ENCODE data around the gene PEF1. TPM values are rescaled to one million over a fixed set of nuclear protein-coding genes. Genes with fewer than 3 reads are reported as not detected.

The PEF1 gene
- total RNA-seq, 2 experiments from 2014 or later = 55.2 to 58.0 TPM

- no peak for ATAC-seq
- H3K27me3 Mint-ChIP-seq (ENCODE audit: low read depth) = no peaks in the 10 kb centered on the region
- H3K27ac Mint-ChIP-seq = no peak overlapping the region
- no peak overlapping the region for H3K4me3 Mint-ChIP-seq
- ChIA-PET POLR2A (no interaction called here), CTCF (interaction anchor here (1.0 kb wide), 1 partner anchor 33 kb away, joined by 3 read pairs; no protein-coding TSS in a partner anchor)
- H3K9me3 Mint-ChIP-seq (ENCODE audit: insufficient read depth) = no peaks in the 10 kb centered on the region
- peaks cover 2% of the 10 kb centered on the region for H3K4me1 Mint-ChIP-seq (ENCODE audit: low read depth)
- no peak for DNase-seq
- no peaks in the 10 kb centered on the region for H3K36me3 Mint-ChIP-seq (ENCODE audit: low read depth)
These were observed 7.1 kb upstream of the PEF1 start for GRCh38 chr1:31651766-31652165.

- no peak for ATAC-seq
- POLR2A ChIA-PET = interaction anchor here (0.8 kb wide), 1 partner anchor 81 kb away, joined by 3 read pairs; no protein-coding TSS in a partner anchor
- Mint-ChIP-seq H3K36me3 (ENCODE audit: low read depth) (no peaks in the 10 kb centered on the region), H3K9me3 (ENCODE audit: insufficient read depth) (no peaks in the 10 kb centered on the region), H3K4me3 (no peak overlapping the region), H3K27me3 (ENCODE audit: low read depth) (no peaks in the 10 kb centered on the region), H3K4me1 (ENCODE audit: low read depth) (peaks cover 7% of the 10 kb centered on the region), H3K27ac (no peak overlapping the region)
- CTCF ChIA-PET = interaction anchor here (1.0 kb wide), 1 partner anchor 33 kb away, joined by 3 read pairs; no protein-coding TSS in a partner anchor
- no peak for DNase-seq
These were observed 6.4 kb upstream of the PEF1 start for GRCh38 chr1:31651089-31651420.

DNA sequence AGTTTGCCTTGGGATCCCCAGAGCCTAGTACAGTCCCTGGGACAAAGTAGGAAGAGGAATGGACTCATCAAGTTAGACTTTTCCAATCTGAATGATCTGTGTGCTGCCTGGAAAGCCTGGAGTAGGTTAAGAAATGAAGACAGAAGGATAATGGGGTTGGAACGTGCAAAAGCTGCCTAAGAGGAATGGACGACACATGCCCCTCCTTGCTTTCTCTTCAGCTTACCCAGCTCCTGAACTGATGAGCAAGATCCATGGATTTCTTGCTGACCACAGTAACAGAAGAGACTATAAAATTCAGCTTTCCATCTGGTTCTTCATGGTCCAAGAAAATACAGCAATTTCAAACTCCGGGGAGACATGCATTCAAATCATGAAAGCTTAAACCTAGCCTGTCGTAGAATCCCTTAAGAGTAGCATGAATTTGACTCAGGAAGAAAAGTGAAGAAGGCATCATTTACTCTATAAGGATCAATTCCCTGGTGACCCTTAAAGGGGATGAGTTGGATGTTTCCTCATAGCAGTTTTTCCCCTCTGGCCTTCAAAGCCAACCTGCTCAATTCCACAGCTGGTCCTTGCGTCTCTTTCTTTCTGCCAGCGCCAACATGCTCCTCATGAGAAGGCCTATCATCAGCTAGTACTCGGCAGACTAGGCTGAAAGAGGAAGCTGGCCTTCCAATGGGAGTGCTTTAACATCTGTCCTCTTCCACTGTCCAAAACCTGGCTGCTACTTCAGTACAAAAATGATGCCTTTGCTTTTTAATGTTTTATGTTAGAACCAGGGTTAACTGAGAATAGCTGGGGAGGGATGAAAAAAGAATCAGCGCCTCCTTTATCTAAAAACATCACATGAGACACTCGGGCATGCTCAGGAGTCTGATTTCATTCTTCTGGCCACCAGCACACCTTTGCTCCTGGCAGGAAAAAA lies 5.7 kb upstream of the PEF1 start:
- H3K27ac Mint-ChIP-seq = no peak overlapping the region
- H3K9me3 Mint-ChIP-seq (ENCODE audit: insufficient read depth) = no peaks in the 10 kb centered on the region

GRCh38 chr1:31648641-31649357 lies 4.1 kb upstream of the PEF1 start:
- CTCF ChIA-PET = interaction anchor here (1.4 kb wide), 1 partner anchor 85 kb away, joined by 3 read pairs; no protein-coding TSS in a partner anchor
- ATAC-seq = no peak

More for the DNA sequence above, 5.7 kb upstream of the PEF1 start:
- ATAC-seq (no peak), DNase-seq (no peak)
- ChIA-PET POLR2A (interaction anchor here (0.8 kb wide), 1 partner anchor 82 kb away, joined by 3 read pairs; no protein-coding TSS in a partner anchor), CTCF (interaction anchor here (1.0 kb wide), 1 partner anchor 32 kb away, joined by 3 read pairs; no protein-coding TSS in a partner anchor)
- Mint-ChIP-seq H3K27me3 (ENCODE audit: low read depth) (no peaks in the 10 kb centered on the region), H3K4me3 (no peak overlapping the region), H3K4me1 (ENCODE audit: low read depth) (peaks cover 14% of the 10 kb centered on the region), H3K36me3 (ENCODE audit: low read depth) (no peaks in the 10 kb centered on the region)

DNA sequence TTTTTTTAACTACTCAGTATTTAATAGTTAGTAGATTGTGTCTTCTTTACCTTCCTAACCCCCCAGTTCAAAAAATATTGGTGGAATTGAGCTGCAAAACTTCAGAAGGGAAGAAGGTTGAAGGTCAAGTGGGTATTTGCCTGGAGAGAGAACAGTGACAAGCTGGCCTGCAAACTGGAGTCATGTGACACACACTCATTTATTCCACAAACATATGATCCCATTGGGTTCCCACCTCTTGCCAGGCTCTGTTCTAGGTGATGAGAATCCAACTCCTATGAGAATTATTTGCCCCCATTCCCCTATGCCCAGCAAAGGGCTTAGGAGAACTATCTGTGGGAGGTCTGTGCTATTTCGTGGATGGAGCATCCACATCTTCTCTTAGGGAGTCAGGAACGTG lies 3.5 kb upstream of the PEF1 start:
- CTCF ChIA-PET = interaction anchor here (0.7 to 1.4 kb wide), 2 partner anchors 30 to 85 kb away, joined by 3 read pairs; no protein-coding TSS in a partner anchor
- H3K36me3 Mint-ChIP-seq (ENCODE audit: low read depth) = no peaks in the 10 kb centered on the region
- ATAC-seq (no peak), DNase-seq (no peak)
- POLR2A ChIA-PET = interaction anchor here (0.6 kb wide), 1 partner anchor 62 kb away, joined by 4 read pairs; no protein-coding TSS in a partner anchor
- no peak overlapping the region for H3K27ac Mint-ChIP-seq
- H3K4me1 Mint-ChIP-seq (ENCODE audit: low read depth) = peaks cover 26% of the 10 kb centered on the region
- no peaks in the 10 kb centered on the region for H3K27me3 Mint-ChIP-seq (ENCODE audit: low read depth)
- no peak overlapping the region for H3K4me3 Mint-ChIP-seq
- H3K9me3 Mint-ChIP-seq (ENCODE audit: insufficient read depth) = no peaks in the 10 kb centered on the region

More at GRCh38 chr1:31648641-31649357, 4.1 kb upstream of the PEF1 start:
- Mint-ChIP-seq H3K27me3 (ENCODE audit: low read depth) (no peaks in the 10 kb centered on the region), H3K27ac (no peak overlapping the region), H3K9me3 (ENCODE audit: insufficient read depth) (no peaks in the 10 kb centered on the region), H3K4me3 (no peak overlapping the region), H3K36me3 (ENCODE audit: low read depth) (no peaks in the 10 kb centered on the region), H3K4me1 (ENCODE audit: low read depth) (peaks cover 21% of the 10 kb centered on the region)
- POLR2A ChIA-PET = interaction anchor here (0.6 kb wide), 1 partner anchor 62 kb away, joined by 4 read pairs; no protein-coding TSS in a partner anchor
- no peak for DNase-seq

- H3K27me3 Mint-ChIP-seq (ENCODE audit: low read depth) = no peaks in the 10 kb centered on the region
- DNase-seq (no peak), ATAC-seq (no peak)
- CTCF ChIA-PET = interaction anchor here (1.4 to 2.1 kb wide), 2 partner anchors 84 to 142 kb away, joined by 3 to 7 read pairs; no protein-coding TSS in a partner anchor
- no peaks in the 10 kb centered on the region for H3K36me3 Mint-ChIP-seq (ENCODE audit: low read depth)
- POLR2A ChIA-PET = no interaction called here
- no peak overlapping the region for H3K27ac Mint-ChIP-seq
- no peak overlapping the region for H3K4me3 Mint-ChIP-seq
- H3K9me3 Mint-ChIP-seq (ENCODE audit: insufficient read depth) = no peaks in the 10 kb centered on the region
- peaks cover 26% of the 10 kb centered on the region for H3K4me1 Mint-ChIP-seq (ENCODE audit: low read depth)
These were observed 2.4 kb upstream of the PEF1 start for GRCh38 chr1:31647106-31647505.

- H3K27ac Mint-ChIP-seq = peak overlapping the region; percentile 100
- no peaks in the 10 kb centered on the region for H3K36me3 Mint-ChIP-seq (ENCODE audit: low read depth)
- H3K4me1 Mint-ChIP-seq (ENCODE audit: low read depth) = peaks cover 26% of the 10 kb centered on the region
- H3K9me3 Mint-ChIP-seq (ENCODE audit: insufficient read depth) = no peaks in the 10 kb centered on the region
- CTCF ChIA-PET = interaction anchor here (0.8 to 2.1 kb wide), 2 partner anchors 9 to 143 kb away, joined by 4 to 7 read pairs; no protein-coding TSS in a partner anchor
- DNase-seq (no peak), ATAC-seq (no peak)
- POLR2A ChIA-PET = no interaction called here
- no peaks in the 10 kb centered on the region for H3K27me3 Mint-ChIP-seq (ENCODE audit: low read depth)
- H3K4me3 Mint-ChIP-seq = peak overlapping the region; percentile 91
These were observed 1.7 kb upstream of the PEF1 start for GRCh38 chr1:31646259-31646960.

DNA sequence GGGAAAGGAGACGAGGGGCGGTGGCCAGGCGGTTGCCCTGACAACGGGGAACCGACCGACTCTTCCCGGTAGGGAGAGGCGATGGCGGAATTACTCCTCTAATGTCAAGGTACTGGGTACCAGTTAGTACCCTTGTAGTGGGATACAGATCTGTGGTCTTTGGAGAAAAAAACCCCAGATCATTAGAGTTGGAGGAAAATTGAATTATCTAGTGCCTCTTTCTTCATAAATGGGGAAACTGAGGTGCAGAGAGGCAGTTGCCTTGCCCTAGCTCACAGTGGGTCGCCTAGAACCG lies 545 bp upstream of the PEF1 start:
- peak overlapping the region; percentile 91 for H3K4me3 Mint-ChIP-seq
- ChIA-PET POLR2A (interaction anchor here (0.5 to 1.9 kb wide), 13 partner anchors 10 to 368 kb away, joined by 3 to 10 read pairs (median 3); partner anchors contain the start of genes PTP4A2, SNRNP40 and ZCCHC17), CTCF (interaction anchor here (0.9 to 3.4 kb wide), 7 partner anchors 12 to 144 kb away, joined by 3 to 20 read pairs (median 5); no protein-coding TSS in a partner anchor)
- H3K27ac Mint-ChIP-seq = peak overlapping the region; percentile 100
- ATAC-seq = no peak
- H3K4me1 Mint-ChIP-seq (ENCODE audit: low read depth) = peaks cover 26% of the 10 kb centered on the region
- H3K9me3 Mint-ChIP-seq (ENCODE audit: insufficient read depth) = no peaks in the 10 kb centered on the region
- no peak for DNase-seq
- no peaks in the 10 kb centered on the region for H3K36me3 Mint-ChIP-seq (ENCODE audit: low read depth)
- H3K27me3 Mint-ChIP-seq (ENCODE audit: low read depth) = no peaks in the 10 kb centered on the region

DNA sequence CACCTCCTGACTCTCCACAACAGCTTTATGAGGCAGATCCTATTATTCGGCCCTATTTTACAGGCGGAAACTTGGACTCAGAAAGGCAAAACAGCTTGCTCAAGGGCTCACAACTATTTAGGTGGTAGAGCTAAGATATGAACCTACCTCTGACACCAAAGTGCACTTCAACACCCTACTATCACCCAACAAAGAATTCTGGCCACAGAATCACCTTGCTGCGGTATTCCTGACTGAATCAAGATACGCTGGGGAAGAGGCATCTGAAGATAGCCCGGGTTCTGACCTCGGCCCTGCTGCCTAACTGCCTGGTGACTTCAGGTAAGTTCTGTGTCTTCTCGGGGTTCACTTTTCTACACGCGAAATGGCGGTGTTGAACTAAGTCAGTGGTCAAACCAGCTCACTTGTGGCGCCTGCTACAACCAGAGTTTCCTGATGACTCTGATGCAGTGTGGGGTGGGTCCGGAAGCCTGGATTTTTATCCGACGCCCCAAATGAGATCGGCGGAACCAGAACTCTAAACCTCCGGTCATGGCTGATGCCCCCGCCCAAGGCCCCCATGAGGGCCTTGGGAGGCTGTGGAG lies 608 bp downstream of the PEF1 start:
- ATAC-seq (no peak), DNase-seq (no peak)
- Mint-ChIP-seq H3K4me1 (ENCODE audit: low read depth) (peaks cover 26% of the 10 kb centered on the region), H3K4me3 (peak overlapping the region; percentile 91), H3K36me3 (ENCODE audit: low read depth) (no peaks in the 10 kb centered on the region), H3K9me3 (ENCODE audit: insufficient read depth) (no peaks in the 10 kb centered on the region), H3K27me3 (ENCODE audit: low read depth) (no peaks in the 10 kb centered on the region), H3K27ac (peak overlapping the region; percentile 100)
- ChIA-PET POLR2A (interaction anchor here (0.6 to 1.9 kb wide), 7 partner anchors 9 to 246 kb away, joined by 3 to 10 read pairs (median 4); no protein-coding TSS in a partner anchor), CTCF (interaction anchor here (0.7 to 3.4 kb wide), 9 partner anchors 11 to 391 kb away, joined by 3 to 20 read pairs (median 4); no protein-coding TSS in a partner anchor)

DNA sequence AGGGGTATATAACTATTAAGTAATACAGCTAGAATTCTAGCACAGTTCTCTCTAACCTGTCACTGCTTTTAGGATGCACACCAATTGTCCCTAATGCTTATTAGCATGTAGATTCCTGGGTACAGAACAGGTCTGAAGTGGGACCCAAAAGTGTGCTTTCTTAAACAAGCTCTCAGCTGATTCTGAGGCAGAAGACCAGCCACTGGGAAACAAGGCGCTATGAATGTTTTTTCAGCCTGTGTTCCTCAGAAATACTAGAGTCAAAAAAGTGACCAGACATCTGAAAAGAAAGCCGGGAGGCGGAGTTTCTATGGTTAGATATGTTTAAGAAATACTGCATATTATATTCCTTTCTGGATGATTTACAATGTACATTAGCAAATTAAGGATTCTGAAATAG lies 1.8 kb downstream of the PEF1 start:
- CTCF ChIA-PET = interaction anchor here (0.7 to 3.4 kb wide), 3 partner anchors 10 to 174 kb away, joined by 3 to 20 read pairs (median 5); no protein-coding TSS in a partner anchor
- Mint-ChIP-seq H3K27me3 (ENCODE audit: low read depth) (no peaks in the 10 kb centered on the region), H3K27ac (no peak overlapping the region), H3K4me3 (no peak overlapping the region), H3K9me3 (ENCODE audit: insufficient read depth) (no peaks in the 10 kb centered on the region), H3K36me3 (ENCODE audit: low read depth) (no peaks in the 10 kb centered on the region), H3K4me1 (ENCODE audit: low read depth) (peaks cover 36% of the 10 kb centered on the region)
- POLR2A ChIA-PET = interaction anchor here (1.5 kb wide), 1 partner anchor 11 kb away, joined by 5 read pairs; no protein-coding TSS in a partner anchor
- no peak for ATAC-seq
- no peak for DNase-seq
